Measurements from ENCODE around the gene SEC24C. TPM values are rescaled to one million over a fixed set of nuclear protein-coding genes. Genes with fewer than 3 reads are reported as not detected.

Gene SEC24C
- total and polyA plus RNA-seq, 2 of the 13 experiments (the other 11 are each of a cell fraction or from before 2014, with no cell fraction given) = 63.1 to 66.4 TPM

- no peak for TF ChIP-seq LRRFIP1 (CRISPR knock-in tag; conservative IDR thresholded peaks at IDR 0.05)
- no peak for TF ChIP-seq ZNF792 (CRISPR knock-in tag; IDR thresholded peaks at IDR 0.05)
- TF ChIP-seq IRF2 (CRISPR knock-in tag; IDR thresholded peaks at IDR 0.05) = 0 out of 2 replicates have a peak, but pooled peaks have one; percentile 23
- peak; percentile 42; the same call in 1 of the 2 replicates for TF ChIP-seq MED1 (CRISPR knock-in tag; IDR thresholded peaks at IDR 0.05)
- no peak for TF ChIP-seq ZFP36 (IDR thresholded peaks at IDR 0.05; ENCODE audit: borderline replicate concordance, low read depth, low read length, partially characterized antibody)
- peak; percentile 43 for TF ChIP-seq ETV5 (CRISPR knock-in tag; IDR thresholded peaks at IDR 0.05; ENCODE audit: borderline replicate concordance)
- no peak for TF ChIP-seq ZNF367 (CRISPR knock-in tag; IDR thresholded peaks at IDR 0.05; ENCODE audit: borderline replicate concordance)
- peak; percentile 77 for TF ChIP-seq PHF20 (CRISPR knock-in tag; IDR thresholded peaks at IDR 0.05)
- TF ChIP-seq MEIS1 (CRISPR knock-in tag; IDR thresholded peaks at IDR 0.05; ENCODE audit: borderline replicate concordance) = peak; percentile 14; the same call in 1 of the 2 replicates
- TF ChIP-seq YEATS2 (CRISPR knock-in tag; IDR thresholded peaks at IDR 0.05; ENCODE audit: borderline replicate concordance) = peak; percentile 66
- TF ChIP-seq SAFB2 (CRISPR knock-in tag; IDR thresholded peaks at IDR 0.05; ENCODE audit: borderline replicate concordance, low read depth) = no peak
- no peak for TF ChIP-seq CC2D1A (CRISPR knock-in tag; IDR thresholded peaks at IDR 0.05)
Observed at GRCh38 chr10:73785211-73785720, 41.1 kb downstream of the SEC24C start, which contains the start of gene ZSWIM8 (continued).

Data from HepG2 (cell line).